Liver (tissue), 3 donors: ENCODE data around the gene TBK1.

Experiments
- EGR1 ChIP-seq, 2 donors: IDR thresholded peaks; 2 replicates each; pipeline ENCODE4 v1.6.1; 2016 to 2018; ENCODE audit warnings: antibody characterized with exemption in 2 of 2, low read depth in 2 of 2
- FOXA1 ChIP-seq: IDR thresholded peaks from 2 replicates; pipeline ENCODE4 v1.6.1; 2016; ENCODE audit warnings: antibody characterized with exemption
- GABPA ChIP-seq, 2 donors: IDR thresholded peaks in 1 of 2; conservative IDR thresholded peaks in 1 of 2; 2 replicates each; pipeline ENCODE4 v1.6.1; 2016; ENCODE audit warnings: antibody characterized with exemption in 2 of 2, mild to moderate bottlenecking in 1 of 2, moderate library complexity in 1 of 2
- JUND ChIP-seq, 2 donors: IDR thresholded peaks; 2 replicates each; pipeline ENCODE4 v1.6.1; 2016; ENCODE audit warnings: antibody characterized with exemption in 2 of 2
- NR2F2 ChIP-seq: IDR thresholded peaks from 2 replicates; pipeline ENCODE4 v1.6.1; 2016; ENCODE audit warnings: antibody characterized with exemption
- RAD21 ChIP-seq, 2 donors: IDR thresholded peaks; 2 replicates each; pipeline ENCODE4 v1.6.1; 2016; ENCODE audit warnings: antibody characterized with exemption in 2 of 2, mild to moderate bottlenecking in 2 of 2
- RXRA ChIP-seq, 2 donors: IDR thresholded peaks; 2 replicates each; pipeline ENCODE4 v1.6.1; 2017 to 2018; ENCODE audit warnings: antibody characterized with exemption in 2 of 2, mild to moderate bottlenecking in 1 of 2
- SP1 ChIP-seq: IDR thresholded peaks from 2 replicates; pipeline ENCODE4 v1.6.1; 2018; ENCODE audit warnings: antibody characterized with exemption, mild to moderate bottlenecking
- TAF1 ChIP-seq: conservative IDR thresholded peaks from 2 replicates; pipeline ENCODE4 v1.6.1; 2016; ENCODE audit warnings: antibody characterized with exemption, mild to moderate bottlenecking
- YY1 ChIP-seq: IDR thresholded peaks from 2 replicates; pipeline ENCODE4 v1.6.1; 2016; ENCODE audit warnings: antibody characterized with exemption, mild to moderate bottlenecking
- TF ChIP-seq, protein P1 (sequence below): fragments of 150-350 bp; IDR thresholded peaks from 2 replicates; pipeline ENCODE4 v1.5.1; 2017; ENCODE audit warnings: improper control_type of control experiment, low read depth, low read length; ENCODE audit not compliant: missing input control
- TF ChIP-seq, protein P2 (sequence below): IDR thresholded peaks from 2 replicates; pipeline ENCODE4 v1.6.1; 2016; ENCODE audit warnings: antibody characterized with exemption
- TF ChIP-seq, protein P3 (sequence below): IDR thresholded peaks from 2 replicates; pipeline ENCODE4 v1.6.1; 2016; ENCODE audit warnings: antibody characterized with exemption, mild to moderate bottlenecking
- TF ChIP-seq, protein P4 (sequence below): IDR thresholded peaks from 2 replicates; pipeline ENCODE4 v1.6.1; 2016; ENCODE audit warnings: antibody characterized with exemption
- donor health status: healthy.
- donor health status: healthy.

DNA sequence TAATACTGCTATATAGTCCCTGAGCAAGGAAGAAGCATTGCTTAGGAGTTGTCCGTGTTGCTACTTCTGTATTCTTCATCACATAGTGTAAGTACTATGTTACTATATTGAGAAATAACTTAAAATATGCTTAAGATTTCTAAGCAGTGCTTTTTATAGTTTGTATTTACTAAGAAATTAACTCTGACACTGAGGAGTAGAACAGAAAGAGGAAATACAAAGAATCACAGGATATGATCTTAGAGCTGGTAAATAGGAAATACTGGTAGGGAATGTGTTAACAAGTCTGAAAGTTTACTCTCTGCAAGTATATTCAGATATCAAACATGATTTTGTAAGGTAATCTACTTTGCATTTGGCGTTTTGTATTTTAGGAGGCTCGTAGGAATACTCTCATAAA is 32.2 kb upstream of the TBK1 start:
- TF ChIP-seq, protein P1, sequence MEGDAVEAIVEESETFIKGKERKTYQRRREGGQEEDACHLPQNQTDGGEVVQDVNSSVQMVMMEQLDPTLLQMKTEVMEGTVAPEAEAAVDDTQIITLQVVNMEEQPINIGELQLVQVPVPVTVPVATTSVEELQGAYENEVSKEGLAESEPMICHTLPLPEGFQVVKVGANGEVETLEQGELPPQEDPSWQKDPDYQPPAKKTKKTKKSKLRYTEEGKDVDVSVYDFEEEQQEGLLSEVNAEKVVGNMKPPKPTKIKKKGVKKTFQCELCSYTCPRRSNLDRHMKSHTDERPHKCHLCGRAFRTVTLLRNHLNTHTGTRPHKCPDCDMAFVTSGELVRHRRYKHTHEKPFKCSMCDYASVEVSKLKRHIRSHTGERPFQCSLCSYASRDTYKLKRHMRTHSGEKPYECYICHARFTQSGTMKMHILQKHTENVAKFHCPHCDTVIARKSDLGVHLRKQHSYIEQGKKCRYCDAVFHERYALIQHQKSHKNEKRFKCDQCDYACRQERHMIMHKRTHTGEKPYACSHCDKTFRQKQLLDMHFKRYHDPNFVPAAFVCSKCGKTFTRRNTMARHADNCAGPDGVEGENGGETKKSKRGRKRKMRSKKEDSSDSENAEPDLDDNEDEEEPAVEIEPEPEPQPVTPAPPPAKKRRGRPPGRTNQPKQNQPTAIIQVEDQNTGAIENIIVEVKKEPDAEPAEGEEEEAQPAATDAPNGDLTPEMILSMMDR = no peak
- TF ChIP-seq TAF1 (no peak), SP1 (no peak), GABPA (IDR thresholded peaks at IDR 0.05 in 1 of 2, conservative IDR thresholded peaks at IDR 0.05 in 1 of 2) (no peak), EGR1 (IDR thresholded peaks at IDR 0.05; ENCODE audit: low read depth in 2 of 2) (no peak), YY1 (no peak), RAD21 (IDR thresholded peaks at IDR 0.05) (no peak), JUND (IDR thresholded peaks at IDR 0.05) (no peak), RXRA (IDR thresholded peaks at IDR 0.05) (no peak), NR2F2 (no peak), FOXA1 (no peak)
- TF ChIP-seq, protein P2, sequence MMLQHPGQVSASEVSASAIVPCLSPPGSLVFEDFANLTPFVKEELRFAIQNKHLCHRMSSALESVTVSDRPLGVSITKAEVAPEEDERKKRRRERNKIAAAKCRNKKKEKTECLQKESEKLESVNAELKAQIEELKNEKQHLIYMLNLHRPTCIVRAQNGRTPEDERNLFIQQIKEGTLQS = no peak
- TF ChIP-seq, protein P3, sequence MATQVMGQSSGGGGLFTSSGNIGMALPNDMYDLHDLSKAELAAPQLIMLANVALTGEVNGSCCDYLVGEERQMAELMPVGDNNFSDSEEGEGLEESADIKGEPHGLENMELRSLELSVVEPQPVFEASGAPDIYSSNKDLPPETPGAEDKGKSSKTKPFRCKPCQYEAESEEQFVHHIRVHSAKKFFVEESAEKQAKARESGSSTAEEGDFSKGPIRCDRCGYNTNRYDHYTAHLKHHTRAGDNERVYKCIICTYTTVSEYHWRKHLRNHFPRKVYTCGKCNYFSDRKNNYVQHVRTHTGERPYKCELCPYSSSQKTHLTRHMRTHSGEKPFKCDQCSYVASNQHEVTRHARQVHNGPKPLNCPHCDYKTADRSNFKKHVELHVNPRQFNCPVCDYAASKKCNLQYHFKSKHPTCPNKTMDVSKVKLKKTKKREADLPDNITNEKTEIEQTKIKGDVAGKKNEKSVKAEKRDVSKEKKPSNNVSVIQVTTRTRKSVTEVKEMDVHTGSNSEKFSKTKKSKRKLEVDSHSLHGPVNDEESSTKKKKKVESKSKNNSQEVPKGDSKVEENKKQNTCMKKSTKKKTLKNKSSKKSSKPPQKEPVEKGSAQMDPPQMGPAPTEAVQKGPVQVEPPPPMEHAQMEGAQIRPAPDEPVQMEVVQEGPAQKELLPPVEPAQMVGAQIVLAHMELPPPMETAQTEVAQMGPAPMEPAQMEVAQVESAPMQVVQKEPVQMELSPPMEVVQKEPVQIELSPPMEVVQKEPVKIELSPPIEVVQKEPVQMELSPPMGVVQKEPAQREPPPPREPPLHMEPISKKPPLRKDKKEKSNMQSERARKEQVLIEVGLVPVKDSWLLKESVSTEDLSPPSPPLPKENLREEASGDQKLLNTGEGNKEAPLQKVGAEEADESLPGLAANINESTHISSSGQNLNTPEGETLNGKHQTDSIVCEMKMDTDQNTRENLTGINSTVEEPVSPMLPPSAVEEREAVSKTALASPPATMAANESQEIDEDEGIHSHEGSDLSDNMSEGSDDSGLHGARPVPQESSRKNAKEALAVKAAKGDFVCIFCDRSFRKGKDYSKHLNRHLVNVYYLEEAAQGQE = no peak
- TF ChIP-seq, protein P4, sequence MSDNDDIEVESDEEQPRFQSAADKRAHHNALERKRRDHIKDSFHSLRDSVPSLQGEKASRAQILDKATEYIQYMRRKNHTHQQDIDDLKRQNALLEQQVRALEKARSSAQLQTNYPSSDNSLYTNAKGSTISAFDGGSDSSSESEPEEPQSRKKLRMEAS = no peak
